GM21423 (cell line): ENCODE measurements around the gene CCSAP.
"Not testable (repeated sequence)": the region's sequence is repeated elsewhere in the genome, so short reads cannot be mapped to it uniquely, and the experiment has no call there.

Experiments
- ATAC-seq: cut with Tn5 transposase; IDR thresholded peaks from one replicate; pipeline ENCODE4 v1.9.1; 2021; ENCODE audit warnings: mild to moderate bottlenecking, moderate library complexity; ENCODE audit not compliant: unreplicated experiment

The CCSAP gene

DNA sequence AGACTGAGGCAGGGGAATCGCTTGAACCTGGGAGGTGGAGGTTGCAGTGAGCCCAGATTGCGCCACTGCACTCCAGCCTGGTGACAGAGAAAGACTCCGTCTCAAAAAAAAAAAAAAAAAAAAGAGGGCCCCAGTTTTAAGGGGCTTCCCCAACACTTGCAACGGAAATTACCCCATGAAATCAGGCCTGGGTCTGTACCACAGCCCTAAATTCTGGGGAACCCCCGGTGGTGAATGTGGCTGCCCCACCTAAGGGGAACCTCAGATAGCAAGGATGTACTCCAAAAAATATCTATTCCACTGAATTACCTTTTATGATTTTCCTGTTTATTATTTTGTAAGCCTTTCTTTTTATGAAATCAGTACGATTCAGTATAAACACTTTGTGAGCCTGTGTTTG is 15.1 kb downstream of the CCSAP start:
- ATAC-seq = not testable (repeated sequence)

DNA sequence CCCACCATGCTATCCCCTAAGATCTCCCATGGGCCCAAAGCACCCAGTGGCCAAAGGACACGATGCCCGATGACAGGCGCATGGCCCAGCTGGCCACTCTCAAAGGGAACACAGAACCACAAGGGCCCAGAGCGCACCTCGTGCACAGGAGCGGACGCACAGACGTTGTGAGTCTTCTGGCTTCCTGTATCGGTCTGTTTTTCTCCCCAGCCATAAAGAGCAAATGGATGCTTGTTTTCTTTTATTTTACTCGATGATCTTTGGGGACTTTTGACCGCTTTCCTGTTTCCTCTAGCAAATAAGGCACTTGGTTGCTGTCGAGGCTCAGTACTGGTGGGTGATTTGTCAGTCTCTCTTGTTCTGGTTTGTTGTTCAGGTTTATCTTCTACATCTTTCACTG is 16.2 kb downstream of the CCSAP start:
- no peak for ATAC-seq

DNA sequence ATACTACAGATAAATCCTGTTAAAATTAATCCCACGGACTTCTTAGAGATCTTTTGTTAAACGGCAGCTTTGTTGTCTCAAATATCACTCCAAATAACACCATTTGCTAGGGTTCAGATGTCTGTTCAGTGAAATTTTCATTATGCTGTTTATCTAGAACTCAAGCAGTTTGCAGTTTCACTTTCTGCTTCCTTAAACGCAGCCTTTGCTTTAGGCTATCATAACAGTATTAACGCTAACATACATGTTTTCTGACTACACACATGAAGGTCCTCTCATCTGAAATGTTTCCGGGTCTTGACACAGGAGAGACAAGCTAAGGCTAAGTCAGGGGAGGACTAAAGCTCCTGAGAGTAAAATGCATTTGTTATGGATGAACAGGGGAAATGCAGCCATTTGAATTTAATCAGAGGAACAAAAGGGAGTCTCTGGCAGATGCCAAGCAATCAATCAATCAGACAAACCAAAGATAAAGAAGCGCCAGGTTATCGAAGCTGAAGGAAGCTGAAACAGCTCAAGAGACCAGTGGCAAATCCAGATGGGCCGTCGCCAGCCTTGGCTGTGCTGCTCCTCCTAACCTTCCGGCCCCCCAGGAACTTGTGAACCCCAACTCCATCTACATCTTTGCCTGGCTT is 16.9 kb downstream of the CCSAP start:
- ATAC-seq = no peak

DNA sequence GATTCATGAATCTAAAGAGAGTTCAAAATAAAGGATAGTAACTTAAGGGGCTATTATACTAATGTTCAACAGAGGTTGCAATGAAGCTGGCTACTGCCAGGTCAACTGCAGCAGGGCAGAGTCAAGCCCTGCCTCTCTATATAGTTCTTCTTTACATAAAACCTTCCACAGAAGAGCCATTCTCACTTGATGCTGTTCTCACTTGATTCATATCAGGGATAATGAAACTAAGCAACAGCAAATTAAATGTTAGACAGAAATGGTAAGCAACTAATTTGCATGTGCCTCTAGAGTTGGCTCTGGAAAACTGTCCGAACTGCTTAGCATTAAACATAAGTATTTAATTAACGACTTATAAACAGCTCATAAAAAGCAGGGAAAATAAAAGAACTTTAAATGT is 17.4 kb downstream of the CCSAP start:
- no peak for ATAC-seq

DNA sequence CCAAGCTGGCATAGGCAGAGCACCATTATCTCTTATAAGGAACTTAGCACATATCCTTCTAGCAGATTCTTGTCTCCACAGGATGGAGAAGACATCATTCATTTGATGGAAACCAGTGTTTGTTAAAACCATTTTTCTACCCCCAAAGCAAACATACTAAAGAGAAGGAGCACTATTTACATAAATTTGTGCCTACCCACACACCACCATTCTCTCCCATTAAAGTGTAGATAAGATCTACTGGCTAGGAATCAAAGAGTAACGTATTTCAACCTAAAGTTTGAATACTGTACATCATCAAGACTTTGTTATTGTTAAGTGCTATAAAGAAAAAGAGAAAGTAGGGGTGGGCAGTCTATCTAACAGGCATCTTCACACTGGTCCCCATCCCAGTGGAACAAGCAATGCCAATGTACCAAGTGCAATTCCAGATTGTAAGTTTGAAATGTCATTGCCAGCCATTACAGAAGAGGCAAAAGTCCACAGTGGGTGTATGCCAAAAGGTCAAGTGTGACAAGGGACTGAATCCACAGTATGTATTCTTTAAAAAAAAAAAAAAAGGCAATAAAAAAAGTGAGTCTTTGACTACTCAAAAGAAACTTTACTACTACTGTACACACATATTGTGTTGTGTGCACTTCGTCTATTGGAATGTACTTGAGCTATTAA is 18.8 kb downstream of the CCSAP start:
- no peak for ATAC-seq

DNA sequence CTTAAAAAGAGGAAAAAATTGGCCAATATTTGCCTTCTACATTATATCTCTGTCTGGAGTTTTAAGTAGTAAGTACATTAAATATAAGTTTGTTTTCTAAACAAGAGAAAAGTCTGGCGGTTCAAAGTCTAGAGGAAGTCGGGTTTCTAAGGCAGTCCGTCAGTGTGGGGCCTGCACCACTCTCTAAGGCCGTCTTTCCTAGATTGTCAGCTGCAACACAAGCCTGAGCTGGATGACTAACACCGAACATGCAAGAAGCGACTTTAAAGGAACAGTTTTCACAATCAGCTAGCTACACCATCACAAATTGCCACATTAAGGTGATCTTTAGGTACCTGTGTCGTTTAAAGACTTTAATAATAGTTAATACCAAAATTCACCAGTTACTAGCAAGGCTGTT is 19.6 kb downstream of the CCSAP start:
- no peak for ATAC-seq

DNA sequence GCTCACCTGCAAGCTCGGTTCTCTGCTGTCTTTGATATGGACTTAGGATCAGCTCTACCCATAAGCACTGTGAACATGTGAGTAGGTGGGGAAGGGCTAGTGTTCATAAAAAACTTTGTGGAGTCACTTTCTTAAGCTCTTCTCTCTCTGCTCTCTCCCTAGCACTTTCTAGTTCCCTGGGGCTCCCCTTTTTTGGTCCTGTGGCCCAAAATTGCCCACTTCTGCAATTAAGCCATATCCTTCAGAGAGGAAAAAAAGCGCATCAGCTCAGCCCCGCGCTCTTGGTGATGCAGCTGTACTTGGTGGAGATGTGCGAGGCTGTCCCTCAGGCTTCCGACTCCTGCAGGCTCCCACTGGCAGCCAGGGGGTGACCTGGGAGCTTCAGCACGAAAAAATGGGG is 23.4 kb downstream of the CCSAP start:
- no peak for ATAC-seq

DNA sequence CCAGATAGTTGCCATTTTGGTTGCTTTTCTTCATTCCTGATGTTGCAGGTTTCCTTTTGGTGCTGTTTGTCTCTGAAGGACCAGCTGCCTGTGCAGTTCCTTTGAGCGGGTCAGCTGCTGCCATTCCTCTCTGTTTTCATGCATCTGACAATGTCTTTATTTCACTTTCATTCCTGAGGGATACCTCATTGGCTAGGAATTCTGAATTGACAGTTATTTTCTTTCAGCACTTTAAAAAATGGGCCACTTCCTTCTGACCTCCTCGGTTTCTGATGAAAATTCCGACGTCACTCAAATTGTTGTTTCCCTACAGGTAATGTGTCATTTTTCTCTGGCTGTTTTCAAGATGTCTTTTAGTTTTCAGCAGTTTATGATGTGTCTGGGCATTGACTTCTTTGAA is 24.8 kb downstream of the CCSAP start:
- ATAC-seq = no peak

DNA sequence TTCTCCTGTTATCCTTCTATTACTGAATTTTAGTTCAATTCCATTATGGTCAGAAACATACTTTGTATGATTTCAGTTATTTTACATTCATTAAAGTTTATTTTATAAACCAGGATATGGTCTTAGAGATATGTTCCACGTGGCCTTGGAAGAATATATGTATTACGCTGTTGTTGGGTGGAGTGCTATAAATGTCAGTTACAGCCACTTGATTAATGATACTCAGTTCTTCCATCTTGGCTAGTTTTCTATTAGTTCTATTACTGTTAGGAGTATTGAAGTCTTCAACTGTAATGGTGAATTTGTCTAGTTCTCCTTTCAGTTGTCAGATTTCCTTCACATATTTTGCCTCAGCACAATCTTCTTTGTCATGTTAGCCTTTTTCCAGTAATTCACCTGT is 26.7 kb downstream of the CCSAP start:
- no peak for ATAC-seq

DNA sequence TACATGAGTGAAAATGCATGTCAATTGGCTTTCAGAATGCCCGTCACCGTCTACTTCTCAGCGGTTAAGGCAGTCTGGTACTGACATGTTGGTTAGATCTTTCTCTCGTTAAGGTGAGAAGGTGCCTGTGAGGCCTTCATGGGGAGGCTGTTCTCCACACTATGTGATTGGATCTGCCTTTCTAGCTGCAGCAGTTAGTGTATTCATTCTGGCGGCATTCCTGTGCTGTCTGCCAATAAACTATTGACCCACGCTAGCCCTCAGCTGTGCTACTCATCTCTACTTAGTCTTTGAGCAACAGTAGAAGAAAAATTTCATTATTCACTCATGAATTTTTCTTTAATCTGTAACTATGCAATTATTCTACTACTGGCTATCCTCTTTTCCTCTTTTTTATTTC is 32.0 kb downstream of the CCSAP start:
- no peak for ATAC-seq

DNA sequence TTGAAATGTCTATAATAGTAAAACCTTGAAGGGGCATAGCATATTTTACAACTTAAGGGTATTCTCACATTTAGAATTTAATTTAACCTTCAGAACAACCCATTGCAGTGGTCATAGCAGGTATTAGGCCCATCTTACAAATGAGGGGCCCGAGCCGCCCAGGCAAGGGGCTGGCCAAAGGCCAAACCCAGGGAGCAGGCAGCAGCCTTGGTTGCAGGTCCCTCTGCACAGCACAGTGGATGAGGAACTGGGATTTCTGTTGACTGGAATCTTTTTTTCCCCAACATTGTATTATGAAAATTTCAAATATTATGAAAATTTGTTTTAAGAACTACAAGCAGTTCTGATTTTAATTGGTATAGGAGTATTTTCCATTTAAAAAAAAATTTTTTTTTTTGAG is 33.2 kb downstream of the CCSAP start:
- no peak for ATAC-seq

DNA sequence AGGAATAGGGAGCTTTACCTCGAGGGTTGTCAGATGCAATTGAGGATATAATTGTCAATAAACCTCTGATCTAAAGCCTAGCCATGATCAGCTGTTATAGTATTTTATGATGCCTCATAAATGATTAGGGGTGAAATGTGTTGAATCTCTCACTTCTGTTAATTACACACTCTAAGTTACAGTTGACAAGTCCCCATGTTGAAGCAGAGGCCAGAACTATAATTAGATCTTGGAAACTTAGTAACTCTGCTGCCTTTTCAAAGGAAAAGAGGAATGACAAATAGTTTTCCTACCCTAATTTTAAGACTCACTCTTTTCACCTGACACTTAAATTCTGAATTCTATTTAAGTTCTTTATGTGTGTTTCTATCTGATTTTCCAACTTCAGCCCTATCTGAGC is 33.8 kb downstream of the CCSAP start:
- ATAC-seq = no peak

DNA sequence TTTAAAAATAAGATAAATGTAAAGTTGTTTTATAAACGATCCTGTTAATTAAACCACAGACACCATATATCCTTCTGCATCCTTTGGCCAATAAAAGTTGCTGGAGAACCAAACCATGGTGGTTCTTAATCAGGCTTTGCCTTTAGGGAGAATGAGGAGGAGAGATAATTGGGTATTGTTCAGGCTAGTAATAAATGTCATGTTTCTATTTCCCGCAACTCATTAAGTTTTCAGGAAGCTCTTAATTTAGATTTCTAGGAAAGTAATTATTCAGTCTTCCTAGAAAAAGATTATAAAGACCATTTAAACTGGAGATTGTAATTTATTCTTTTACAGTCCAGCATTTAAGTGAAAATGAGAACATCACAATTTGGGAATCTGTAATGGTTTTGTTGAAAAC is 37.5 kb downstream of the CCSAP start:
- ATAC-seq = no peak

DNA sequence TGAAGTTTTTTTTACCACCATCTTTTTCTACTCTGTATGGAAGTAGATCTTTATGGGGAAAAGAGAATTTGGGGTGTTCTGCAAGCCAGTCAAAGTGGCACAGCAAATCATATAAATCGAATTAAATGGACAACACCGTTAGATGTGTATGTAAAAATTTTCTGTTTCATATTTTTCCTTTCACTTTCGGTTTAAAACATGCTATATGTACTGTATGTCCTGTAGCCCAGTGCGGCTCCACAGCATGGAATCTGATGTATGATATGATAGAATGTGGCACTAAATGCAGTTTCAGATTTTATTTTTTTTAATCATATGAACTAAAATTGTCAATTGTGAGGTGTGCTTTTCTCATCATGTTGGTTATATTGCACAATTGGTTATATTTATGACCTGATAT is 39.0 kb downstream of the CCSAP start:
- no peak for ATAC-seq

DNA sequence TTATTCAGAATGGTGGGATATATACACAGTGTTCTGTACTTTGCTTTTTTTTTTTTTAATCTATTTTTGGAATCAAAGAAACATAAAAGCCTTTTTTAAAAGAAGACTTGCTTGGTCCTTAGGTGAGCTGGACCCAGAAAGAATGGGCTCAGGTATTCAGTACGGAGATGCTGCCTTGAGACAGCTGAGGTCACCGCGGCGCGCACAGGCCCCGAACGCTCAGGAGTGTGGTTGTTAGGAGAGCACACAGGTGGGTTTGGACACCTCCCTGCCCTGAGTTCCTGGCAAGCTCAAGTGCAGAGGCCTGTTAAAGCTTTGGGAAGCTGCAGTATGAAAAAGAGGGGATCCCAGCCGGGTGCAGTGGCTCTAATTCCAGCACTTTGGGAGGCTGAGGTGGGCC is 40.1 kb downstream of the CCSAP start:
- no peak for ATAC-seq

DNA sequence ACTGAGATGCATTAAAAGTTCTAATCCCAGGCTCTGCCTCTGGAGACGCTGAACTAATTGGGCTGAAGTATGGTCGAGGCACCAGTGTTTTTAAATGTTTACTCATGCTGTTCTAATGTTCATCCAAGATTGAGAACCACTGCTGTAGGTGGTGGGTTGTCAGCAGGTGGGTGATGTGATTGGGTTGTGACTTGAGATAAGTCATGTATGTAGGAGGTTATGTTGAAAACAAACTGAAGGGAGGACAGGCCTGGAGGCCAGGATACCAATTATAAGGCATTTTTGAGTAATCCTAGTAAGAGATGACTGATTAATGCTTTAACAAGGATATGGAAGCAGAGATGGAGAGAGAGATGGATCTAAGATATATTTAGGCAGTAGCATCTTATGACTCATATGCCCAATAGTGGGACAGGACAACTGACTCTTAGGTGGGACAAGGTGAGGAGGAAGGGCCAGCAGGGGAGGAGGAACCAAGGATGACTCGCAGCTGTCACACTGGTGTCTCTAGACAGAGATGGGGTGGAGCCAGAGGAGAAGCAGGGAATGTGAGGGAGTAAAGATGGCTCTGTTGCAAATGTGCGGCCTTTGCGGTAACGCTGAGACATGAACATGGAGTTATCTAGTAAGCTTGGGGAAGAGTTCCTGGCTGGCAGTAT is 42.6 kb downstream of the CCSAP start:
- no peak for ATAC-seq

DNA sequence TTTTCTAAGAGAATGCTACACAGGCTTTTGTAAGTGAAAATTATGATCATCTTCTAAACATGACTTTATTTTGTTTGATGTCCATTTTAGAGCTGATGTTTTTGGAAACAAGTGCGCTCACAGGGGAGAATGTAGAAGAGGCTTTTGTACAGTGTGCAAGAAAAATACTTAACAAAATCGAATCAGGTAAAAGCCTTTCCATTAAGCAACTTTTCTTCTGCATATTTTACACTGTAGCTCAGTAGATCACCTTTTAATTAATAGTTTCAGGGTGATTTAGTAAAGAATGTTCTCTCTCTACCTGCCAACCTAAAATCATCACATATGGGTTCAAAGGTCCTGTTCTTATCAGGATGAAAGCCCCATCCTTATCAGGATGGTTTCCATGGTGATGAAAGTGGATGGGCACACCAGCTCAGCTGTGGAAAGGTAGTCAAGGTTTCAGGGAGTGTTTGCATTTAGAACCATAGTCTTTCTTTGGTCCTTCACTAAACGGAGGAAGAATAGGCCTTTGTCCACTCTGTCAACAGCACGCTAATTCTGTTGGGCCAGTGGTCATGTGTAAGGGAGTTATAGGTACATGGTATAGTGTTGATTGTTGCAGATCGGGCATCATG is 43.9 kb downstream of the CCSAP start:
- ATAC-seq = no peak

DNA sequence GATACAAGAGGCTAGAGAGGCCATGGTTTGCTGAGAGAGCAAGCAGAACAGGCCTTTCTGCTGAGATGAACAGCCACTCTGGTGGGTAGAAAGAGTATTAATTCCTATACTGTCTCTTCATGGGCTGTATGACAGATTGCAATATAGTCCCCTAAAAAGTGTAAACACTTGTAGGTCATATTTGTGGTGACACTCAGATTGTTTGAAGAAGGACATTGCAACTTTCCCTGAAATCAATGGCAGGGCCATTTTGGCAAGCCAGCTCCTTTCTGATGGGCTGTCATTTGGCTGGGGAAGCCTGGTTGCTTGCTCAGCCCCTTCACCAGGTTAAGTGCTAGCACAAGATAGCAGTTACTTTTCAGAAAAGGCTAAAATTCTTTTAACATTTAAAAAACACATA is 44.4 kb downstream of the CCSAP start:
- no peak for ATAC-seq

DNA sequence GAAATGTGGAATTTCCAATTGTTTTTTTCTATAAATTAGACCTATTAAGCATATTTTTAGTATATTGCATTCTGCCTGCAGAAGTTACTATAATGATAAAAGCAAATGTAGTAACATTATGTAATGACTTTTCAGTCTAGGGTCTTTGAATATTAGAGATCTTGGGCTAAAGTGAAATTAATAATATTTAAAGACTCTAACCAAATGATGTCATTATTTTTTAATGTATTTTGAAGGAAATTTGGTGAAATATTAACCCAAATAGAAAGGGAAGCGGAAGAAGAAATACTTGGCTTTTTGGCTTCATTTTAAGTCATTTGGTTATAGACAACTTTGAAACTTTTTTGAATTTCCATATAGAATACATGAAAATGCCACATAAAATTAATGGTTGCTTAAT is 45.1 kb downstream of the CCSAP start:
- ATAC-seq = no peak

DNA sequence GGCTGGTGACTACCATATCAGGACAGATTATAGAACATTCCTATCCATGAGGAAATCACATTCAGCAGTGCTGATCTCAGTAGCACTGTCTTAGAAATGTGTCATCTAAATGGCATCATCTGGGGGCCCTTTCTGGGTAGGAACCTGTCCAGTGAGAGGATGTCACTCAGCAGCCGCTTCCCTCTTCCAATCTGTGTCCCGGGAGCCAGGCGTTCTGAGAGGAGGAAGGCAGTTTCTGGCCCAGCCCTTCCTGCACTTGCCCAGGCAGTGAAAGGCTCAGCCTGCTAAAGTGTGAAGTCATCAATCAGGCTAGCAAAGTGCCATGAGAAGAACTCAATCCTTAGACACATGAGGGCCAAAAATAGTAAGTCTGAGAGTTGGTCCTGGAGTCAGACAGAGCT is 46.3 kb downstream of the CCSAP start:
- no peak for ATAC-seq

DNA sequence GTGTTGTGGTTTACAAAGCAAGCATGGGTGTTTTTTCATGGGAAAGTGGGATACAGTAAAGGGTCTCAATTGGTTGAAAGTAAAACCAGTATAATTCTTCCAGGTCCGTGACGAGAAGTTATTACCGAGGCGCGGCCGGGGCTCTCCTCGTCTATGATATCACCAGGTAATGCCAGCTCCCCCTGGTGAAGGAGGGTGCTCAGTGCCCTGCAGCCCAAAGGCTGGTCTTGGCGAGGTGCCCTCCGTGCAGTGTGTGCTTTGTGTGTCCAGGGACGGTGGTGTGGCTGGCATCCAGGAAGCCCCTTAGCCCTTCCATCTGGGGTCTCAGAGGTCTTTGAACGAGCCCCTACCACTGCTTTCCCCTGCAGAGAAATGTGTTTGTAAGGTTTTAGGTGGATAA is 47.1 kb downstream of the CCSAP start:
- ATAC-seq = no peak

DNA sequence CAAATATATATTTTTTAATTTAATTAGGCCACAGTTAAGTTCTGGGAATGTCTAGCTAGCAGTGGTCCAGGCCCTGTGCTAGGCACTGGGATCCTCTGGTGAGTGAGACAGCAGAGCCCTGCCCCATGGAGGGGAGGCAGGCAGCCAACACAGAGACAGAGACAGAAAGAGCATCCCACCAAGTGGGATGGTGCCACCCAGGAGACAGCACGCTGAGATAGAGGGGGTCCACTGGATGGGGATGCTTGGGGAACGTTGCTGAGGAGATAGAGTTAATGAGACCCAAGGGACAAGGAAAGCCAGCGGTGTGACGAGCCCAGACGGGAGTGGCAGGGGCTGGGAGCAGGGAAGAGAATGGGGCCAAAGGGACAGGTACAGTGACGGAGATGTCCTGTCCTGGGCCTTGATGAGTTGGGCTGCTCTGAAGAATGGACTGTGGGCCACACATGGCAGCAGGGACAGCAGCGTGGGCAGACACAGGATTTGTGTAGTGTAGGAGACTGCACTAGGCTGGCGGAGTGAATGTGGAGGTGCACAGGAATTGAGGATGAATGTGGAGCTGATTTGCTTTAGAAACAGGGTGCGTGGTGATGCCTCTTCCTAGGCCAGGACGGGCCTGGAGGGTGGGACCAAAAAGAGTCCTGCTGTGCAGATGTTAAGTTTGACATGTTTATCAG is 49.2 kb downstream of the CCSAP start:
- ATAC-seq = no peak
